ENCODE measurements around the gene FTCD.

The FTCD gene

GRCh38 chr21:46088189-46088588, 67.2 kb downstream of the FTCD start:
- FAIRE-seq, result no peak

GRCh38 chr21:46087641-46088040, 67.7 kb downstream of the FTCD start:
- FAIRE-seq, result no peak

All from islet of Langerhans (tissue), 1 donor.